GM21576 (cell line): Measurements from ENCODE around the gene CUL5.

Experiments
- ATAC-seq: cut with Tn5 transposase; IDR thresholded peaks from one replicate; pipeline ENCODE4 v1.9.1; 2021; ENCODE audit warnings: mild to moderate bottlenecking, moderate library complexity; ENCODE audit not compliant: unreplicated experiment

Gene CUL5

DNA sequence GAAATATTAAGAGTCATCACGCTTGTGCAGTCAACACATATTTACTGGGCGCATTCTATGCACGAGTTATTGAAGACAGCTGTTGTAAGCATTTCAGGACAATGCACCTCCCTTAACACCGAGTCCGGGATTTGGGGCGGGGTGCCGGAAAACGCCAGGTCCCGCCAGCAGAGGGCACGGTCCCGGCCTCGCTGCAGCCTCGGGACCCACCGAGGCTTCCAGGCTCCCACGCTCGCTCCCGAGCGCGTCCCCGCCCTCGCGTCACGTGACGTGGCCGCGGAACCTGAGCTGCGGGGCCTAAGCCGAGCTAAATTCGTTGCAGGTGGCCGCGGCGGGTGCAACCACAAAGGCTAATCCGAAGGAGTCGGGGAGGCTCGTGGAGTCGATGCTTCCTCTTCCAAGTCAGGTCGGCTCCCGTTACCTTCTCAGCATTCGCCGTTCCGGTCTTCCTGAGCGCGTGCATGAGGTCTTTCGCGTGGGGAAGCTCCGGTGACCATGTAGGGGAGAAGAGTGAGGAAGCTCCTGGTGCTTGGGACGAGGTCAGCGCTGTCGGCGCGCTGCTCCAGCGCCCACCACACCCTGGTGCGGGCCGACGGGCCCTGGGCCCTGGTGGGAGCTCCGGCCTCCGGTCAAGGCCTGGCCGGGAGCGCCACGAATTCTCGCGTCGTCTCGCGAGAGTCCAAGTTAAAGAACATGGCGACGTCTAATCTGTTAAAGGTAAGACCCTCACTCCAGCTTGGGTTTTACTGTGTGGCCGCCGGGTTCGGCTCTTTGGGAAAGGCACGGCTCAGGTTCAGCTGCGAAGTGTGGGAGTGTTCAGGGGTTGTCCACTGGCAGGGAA is at the start of gene CUL5:
CUL5 (plus strand) TSS at position 243 of the 841 bp plus-strand sequence; CDS start at position 694, 451 bp downstream.
- ATAC-seq = peak; percentile 85

DNA sequence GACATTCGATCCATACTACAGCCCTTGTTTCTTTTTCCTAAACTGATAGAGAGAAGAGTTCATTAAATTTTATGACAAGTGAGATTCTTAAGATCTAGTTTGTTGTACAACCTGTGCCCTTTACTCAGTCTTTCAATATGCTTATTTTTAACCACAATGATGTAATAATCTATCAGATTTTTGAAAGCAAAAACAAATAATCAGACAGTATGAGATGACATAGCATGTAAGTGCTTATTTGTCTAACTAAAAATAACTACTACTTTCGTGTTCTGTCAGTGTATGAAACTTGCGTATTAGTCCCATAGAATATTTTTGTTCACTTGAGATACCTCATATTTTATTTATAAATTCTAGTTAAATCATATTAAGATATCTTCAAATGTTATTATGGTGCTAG is 47.2 kb upstream of the CUL5 start:
- no peak for ATAC-seq

DNA sequence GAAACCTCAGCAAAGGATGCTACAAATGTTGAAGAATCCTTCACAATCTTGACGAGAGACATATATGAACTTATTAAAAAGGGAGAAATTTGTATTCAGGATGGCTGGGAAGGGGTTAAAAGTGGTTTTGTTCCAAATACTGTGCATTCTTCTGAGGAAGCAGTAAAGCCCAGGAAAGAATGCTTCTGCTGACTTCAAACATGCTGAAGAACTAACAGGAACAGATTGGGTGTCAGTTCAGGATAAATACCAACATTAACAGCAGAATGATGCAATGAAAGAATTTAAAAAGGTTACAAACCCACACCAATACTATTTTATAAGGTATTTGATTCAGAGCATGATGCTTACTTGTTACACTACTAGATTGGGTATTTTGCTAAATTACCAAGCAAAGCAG is 46.5 kb upstream of the CUL5 start:
- ATAC-seq = no peak

GRCh38 chr11:107963091-107963490 is 45.6 kb upstream of the CUL5 start:
- ATAC-seq = no peak

DNA sequence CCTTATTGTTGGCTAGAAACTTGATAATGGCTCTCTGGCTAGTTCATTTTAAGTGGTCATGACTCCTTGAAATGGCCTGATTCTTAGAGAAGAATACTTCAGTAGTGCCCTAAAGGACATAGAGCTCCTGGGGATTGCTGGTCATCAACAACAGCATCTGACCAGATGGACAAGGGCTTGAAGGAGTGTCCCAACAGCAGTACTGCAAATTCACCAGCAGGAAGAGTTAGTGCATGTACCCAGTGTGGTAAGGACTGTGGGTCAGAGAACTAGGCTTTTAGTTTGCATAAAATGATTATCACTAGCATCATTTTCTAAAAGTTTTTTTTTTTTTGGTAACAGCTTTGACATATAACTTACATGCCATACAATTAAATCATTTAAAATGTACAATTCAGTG is 39.5 kb upstream of the CUL5 start:
- ATAC-seq = no peak

DNA sequence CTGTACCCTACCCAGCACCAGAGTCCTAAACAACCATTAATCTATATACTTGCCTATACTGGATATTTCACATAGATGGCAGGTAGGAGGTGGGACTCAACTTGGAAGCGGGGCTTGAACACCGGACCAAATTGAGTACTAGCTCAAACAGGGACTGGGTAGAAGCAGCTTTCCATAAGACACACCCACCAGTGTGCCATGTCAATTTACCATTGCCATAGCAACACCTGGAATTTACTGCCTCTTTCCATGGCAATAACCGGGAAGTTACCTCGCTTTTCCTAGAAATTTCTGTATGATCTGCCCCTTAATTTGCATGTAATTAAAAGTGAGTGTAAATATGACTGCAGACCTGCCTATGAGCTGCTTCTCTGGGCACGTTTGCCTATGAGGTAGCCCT is 38.6 kb upstream of the CUL5 start:
- ATAC-seq = no peak

GRCh38 chr11:107973641-107974040 is 35.1 kb upstream of the CUL5 start:
- no peak for ATAC-seq

DNA sequence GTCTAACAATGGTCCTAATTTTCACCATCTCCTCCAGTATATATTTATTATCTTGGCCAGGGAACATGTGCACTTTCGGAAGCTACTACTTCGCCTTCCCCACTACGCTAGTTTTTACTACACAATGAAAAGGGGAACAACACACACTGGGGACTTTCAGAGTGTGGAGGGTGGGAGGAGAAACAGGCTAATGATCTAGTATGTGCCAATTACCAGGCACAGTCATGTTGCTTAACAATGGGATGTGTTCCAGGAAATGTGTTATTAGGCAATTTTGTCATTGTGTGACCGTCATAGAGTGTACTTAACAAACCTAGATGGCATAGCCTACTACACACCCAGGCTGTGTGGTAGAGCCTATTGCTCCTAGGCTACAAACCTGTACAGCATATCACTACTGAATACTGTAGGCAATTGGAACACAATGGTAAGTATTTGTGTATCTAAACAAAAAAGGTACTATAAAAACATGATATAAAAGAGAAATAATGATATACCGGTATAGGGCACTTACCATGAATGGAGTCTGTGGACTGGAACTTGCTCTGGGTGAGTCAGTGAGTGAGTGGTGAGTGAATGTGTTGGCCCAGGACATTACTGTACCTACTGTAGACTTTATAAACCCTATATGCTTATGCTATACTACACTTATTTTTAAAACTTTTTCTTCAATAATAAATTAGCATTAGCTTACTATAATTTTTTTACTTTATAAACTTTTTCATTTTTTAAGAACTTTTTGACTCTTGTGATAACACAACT is 20.1 kb upstream of the CUL5 start:
- no peak for ATAC-seq

DNA sequence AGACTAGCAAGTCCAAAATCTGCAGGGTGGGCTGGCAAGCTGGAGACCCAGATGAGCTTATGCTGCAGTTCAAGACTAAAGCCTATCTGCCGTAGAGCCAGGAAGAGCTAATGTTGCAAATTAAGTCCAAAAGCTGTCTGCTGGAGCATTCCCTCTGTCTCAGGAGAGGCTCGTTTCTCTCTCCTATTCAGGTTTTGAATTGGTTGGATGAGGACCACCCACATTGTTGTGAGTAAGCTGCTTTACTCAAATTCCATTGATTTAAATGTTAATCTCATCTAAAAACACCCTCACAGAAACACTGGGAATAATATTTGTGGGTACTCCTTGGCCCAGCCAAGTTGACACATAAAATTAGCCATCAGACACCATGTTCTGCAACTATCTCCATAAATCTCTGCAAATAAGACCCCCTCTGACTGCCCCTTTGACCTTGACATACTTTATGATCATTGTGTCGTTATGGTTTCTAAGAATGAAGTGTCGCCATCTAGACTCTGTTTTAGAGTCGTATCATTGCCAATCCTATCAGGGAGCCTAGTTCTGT is 16.8 kb upstream of the CUL5 start:
- ATAC-seq = no peak

- ATAC-seq = no peak
These were observed 12.5 kb upstream of the CUL5 start for GRCh38 chr11:107996006-107996776.

DNA sequence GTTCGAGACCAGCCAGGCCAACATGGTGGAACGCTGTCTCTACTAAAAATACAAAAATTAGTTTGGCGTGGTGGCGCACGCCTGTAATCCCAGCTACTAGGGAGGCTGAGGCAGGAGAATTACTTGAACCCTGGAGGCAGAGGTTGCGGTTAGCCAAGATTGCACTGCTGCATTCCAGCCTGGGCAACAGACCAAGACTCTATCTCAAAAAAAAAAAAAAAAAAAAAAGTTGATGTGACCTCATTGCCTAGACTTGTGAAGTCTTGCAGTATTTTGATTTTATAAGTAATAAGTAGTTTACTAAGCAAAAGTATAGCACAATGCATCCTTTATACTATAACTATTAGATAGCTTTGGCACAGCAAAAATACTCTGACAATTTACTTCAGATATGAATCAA is 9.9 kb upstream of the CUL5 start:
- ATAC-seq = no peak

- ATAC-seq = peak; percentile 90
These were observed 8.8 kb upstream of the CUL5 start for GRCh38 chr11:107999759-108000455.

DNA sequence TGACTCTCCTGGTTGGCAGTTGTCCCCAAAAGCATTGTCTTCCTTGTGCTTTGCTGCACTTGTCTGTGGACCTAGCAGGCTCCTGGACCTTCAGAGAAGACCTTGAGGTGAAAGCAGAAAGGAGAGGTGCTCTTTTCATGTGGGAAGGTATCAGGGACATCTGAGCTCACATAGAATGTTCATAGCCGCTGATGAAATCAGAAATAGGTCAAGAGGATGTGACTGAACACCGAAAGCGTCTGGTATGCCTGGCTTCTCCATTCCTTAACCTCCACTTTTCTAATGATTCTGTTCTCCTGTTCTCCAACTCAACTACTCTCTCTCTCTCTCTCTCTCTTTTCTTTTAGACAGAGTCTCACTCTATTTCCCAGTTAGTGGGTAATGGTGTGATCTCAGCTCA is 6.2 kb upstream of the CUL5 start:
- no peak for ATAC-seq

DNA sequence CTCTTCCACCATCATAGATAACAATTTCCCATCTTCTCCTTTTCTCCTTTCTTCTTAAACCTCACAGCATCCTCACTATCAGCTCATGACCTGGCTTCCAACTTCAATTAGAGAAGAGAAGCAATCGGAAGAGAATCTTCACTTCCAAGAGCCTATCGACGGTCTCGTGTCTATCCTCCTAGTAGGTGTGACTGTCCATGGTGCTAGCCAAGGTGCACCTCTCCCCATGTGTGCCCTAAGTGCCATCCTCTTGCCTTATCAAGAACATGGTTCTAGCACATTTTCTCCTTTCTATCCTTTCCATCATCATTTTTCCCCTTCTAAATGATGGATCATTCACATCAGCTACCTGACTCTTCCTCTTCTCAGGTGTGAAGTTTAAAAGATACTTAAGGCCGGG is 5.1 kb upstream of the CUL5 start:
- ATAC-seq = no peak

DNA sequence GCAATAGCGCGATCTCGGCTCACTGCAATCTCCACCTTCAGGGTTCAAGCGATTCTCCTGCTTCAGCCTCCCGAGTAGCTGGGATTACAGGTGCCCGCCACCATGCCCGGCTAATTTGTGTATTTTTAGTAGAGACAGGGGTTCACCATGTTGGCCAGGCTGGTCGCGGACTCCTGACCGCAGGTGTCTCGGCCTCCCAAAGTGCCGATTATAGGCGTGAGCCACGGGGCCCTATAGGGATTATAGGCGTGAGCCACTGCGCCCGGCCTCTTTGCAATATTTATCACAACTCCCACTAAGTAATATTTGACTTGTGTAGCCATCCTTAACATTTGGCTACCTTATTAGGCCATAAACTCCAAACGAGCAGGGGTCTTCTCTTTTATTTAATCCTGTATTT is 879 bp upstream of the CUL5 start:
- no peak for ATAC-seq

- ATAC-seq = no peak
These were observed 1.0 kb downstream of the CUL5 start for GRCh38 chr11:108009497-108010370.

GRCh38 chr11:108012139-108012725 is 3.5 kb downstream of the CUL5 start:
- ATAC-seq = no peak

- no peak for ATAC-seq
These were observed 7.9 kb downstream of the CUL5 start for GRCh38 chr11:108016647-108017046.

DNA sequence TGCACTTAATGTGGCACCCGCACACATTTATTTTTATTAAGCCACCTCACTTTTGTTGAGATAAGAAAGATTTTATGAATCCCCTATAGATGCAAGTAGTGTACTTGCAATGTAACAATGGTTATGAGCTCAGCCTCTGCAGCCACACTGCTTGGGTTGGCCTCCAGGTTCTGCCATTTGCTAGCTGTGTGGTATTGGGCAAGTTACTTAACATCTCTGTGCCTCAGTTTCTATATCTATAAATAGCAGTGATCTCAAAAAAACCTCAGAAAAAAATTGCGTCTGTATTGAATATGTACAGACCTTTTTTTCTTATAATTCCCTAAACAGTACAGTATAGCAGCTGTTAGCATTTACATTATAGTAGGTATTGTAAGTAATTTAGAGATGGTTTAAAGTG is 10.0 kb downstream of the CUL5 start:
- no peak for ATAC-seq
